Measurements from ENCODE around the gene SUSD4. TPM values are rescaled to one million over a fixed set of nuclear protein-coding genes. Genes with fewer than 3 reads are reported as not detected.

The SUSD4 gene
- total RNA-seq, 1 experiment from 2014 or later, result 7.2 TPM

DNA sequence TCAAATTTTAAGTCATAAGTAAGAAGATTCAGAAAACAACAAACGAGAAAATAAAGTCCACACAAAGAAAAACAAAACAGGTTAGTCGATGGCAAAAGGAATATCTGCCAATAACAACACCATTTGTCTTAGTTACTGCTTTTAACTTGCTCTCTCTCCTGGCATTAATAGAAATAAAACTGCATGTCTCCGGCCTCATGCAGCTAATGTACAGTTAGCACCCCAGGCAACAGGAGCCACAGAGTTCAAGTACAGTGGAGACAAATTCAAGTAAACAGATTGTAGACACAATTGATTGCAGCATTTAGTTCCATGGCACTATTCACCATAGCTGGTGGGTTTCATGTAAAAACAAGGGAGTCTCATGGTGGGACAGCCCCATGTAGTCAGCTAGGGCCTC, 33.5 kb downstream of the SUSD4 start:
- CTCF ChIA-PET, result no interaction called here

DNA sequence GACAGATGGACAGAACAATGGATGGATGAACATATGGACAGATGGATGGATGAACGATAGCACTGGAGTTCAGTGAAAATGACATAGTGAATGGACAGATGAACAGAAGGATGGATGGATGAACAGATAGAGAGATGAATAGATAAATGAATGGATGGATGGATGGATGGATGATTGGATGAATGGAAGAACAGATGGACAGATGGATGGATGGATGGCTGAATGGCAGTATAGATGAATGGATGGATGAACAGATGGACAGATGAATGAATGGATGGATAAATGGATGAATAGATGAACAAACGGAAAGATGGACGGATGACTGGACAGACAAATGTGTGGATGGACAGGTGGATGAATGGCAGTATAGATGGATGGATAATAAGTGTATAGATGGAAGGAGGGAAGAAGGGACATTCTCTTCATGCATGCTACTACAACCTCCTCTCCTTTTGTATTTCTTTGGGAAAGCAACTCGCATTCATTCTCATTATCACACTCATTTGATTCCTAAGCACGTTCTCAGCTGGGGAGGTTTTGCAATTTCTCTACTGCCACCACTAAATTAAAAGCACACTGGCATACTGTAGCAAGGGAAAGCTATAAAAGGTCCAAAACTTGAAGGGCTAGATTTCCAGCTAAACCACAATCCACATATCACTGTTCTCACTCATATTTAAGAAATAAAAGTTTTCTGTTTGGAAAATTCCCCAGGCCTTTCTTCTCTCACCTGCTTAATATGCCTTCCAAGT, 34.1 kb downstream of the SUSD4 start:
- H3K27me3 Mint-ChIP-seq (ENCODE audit: unreplicated experiment), result peaks cover 53% of the 10 kb centered on the region
- DNase-seq, result no peak
- TF ChIP-seq, protein P1, sequence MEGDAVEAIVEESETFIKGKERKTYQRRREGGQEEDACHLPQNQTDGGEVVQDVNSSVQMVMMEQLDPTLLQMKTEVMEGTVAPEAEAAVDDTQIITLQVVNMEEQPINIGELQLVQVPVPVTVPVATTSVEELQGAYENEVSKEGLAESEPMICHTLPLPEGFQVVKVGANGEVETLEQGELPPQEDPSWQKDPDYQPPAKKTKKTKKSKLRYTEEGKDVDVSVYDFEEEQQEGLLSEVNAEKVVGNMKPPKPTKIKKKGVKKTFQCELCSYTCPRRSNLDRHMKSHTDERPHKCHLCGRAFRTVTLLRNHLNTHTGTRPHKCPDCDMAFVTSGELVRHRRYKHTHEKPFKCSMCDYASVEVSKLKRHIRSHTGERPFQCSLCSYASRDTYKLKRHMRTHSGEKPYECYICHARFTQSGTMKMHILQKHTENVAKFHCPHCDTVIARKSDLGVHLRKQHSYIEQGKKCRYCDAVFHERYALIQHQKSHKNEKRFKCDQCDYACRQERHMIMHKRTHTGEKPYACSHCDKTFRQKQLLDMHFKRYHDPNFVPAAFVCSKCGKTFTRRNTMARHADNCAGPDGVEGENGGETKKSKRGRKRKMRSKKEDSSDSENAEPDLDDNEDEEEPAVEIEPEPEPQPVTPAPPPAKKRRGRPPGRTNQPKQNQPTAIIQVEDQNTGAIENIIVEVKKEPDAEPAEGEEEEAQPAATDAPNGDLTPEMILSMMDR (IDR thresholded peaks at IDR 0.05; ENCODE audit: unreplicated experiment), result no peak
- H3K27ac Mint-ChIP-seq (ENCODE audit: unreplicated experiment), result no peak overlapping the region
- no peak overlapping the region for H3K4me3 Mint-ChIP-seq (ENCODE audit: low read depth, unreplicated experiment)
- no peaks in the 10 kb centered on the region for H3K36me3 Mint-ChIP-seq (ENCODE audit: insufficient read depth, unreplicated experiment)
- BruUV-seq (replicated peaks), result no TSS peak
- H3K4me1 Mint-ChIP-seq (ENCODE audit: low read depth, unreplicated experiment), result no peaks in the 10 kb centered on the region
- CTCF ChIA-PET, result no interaction called here
- no peaks in the 10 kb centered on the region for H3K9me3 Mint-ChIP-seq (ENCODE audit: low read depth, unreplicated experiment)
- intact Hi-C loops (cut with micrococcal nuclease; ENCODE audit: unreplicated experiment), result no loop called here

More for the DNA sequence above, 33.5 kb downstream of the SUSD4 start:
- TF ChIP-seq, protein P1 (IDR thresholded peaks at IDR 0.05; ENCODE audit: unreplicated experiment), result no peak
- intact Hi-C loops (cut with micrococcal nuclease; ENCODE audit: unreplicated experiment), result no loop called here
- no peaks in the 10 kb centered on the region for H3K4me1 Mint-ChIP-seq (ENCODE audit: low read depth, unreplicated experiment)
- H3K4me3 Mint-ChIP-seq (ENCODE audit: low read depth, unreplicated experiment), result no peak overlapping the region
- no peak overlapping the region for H3K27ac Mint-ChIP-seq (ENCODE audit: unreplicated experiment)
- peaks cover 53% of the 10 kb centered on the region for H3K27me3 Mint-ChIP-seq (ENCODE audit: unreplicated experiment)
- no TSS peak for BruUV-seq (replicated peaks)
- H3K9me3 Mint-ChIP-seq (ENCODE audit: low read depth, unreplicated experiment), result peaks cover 2% of the 10 kb centered on the region
- no peak for DNase-seq
- H3K36me3 Mint-ChIP-seq (ENCODE audit: insufficient read depth, unreplicated experiment), result no peaks in the 10 kb centered on the region

DNA sequence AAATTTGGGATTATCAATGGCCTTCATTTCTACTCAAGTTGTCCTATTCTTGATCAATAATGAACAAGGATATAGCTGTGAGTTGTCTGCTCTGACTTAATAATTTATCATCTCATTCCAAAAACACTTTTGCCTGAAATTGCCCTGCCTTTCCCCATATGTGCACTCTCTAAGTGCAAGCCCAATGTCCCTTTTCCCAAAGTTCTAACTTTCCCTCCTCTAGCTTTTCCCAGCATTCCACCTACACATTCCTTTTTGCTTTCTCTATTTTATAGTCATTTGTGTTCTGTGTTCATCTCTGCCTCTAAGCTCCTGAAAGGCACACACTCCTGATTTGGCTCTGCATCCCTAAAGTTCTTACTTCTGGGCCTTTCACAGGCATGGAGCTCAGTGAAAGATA, 34.7 kb downstream of the SUSD4 start:
- H3K4me1 Mint-ChIP-seq (ENCODE audit: low read depth, unreplicated experiment), result no peaks in the 10 kb centered on the region
- CTCF ChIA-PET, result no interaction called here
- DNase-seq, result no peak
- no peak overlapping the region for H3K4me3 Mint-ChIP-seq (ENCODE audit: low read depth, unreplicated experiment)
- TF ChIP-seq, protein P1 (IDR thresholded peaks at IDR 0.05; ENCODE audit: unreplicated experiment), result no peak
- no peak overlapping the region for H3K27ac Mint-ChIP-seq (ENCODE audit: unreplicated experiment)
- peaks cover 53% of the 10 kb centered on the region for H3K27me3 Mint-ChIP-seq (ENCODE audit: unreplicated experiment)
- intact Hi-C loops (cut with micrococcal nuclease; ENCODE audit: unreplicated experiment), result no loop called here
- no peaks in the 10 kb centered on the region for H3K36me3 Mint-ChIP-seq (ENCODE audit: insufficient read depth, unreplicated experiment)
- BruUV-seq (replicated peaks), result no TSS peak
- no peaks in the 10 kb centered on the region for H3K9me3 Mint-ChIP-seq (ENCODE audit: low read depth, unreplicated experiment)

DNA sequence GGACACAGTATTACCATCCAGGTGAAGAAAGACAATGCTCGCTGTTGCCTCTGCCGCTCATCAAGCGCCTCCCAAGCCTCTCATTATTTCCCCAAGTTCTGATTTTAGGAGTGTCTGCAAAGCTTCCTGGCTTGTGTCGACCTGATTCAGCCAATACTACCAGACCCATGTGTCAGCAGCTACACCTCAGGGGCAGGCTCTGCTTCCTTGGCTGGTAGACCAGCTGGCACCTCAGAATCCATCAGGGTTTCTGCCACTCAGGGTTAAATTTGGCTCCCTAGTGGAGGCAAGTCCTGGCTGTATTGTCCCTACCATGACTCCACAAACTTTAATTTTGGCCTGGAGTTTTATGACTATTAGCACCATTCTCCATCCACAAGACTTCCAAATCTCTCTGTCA, 35.4 kb downstream of the SUSD4 start:
- Mint-ChIP-seq H3K9me3 (ENCODE audit: low read depth, unreplicated experiment) (no peaks in the 10 kb centered on the region), H3K4me3 (ENCODE audit: low read depth, unreplicated experiment) (no peak overlapping the region), H3K4me1 (ENCODE audit: low read depth, unreplicated experiment) (no peaks in the 10 kb centered on the region), H3K27me3 (ENCODE audit: unreplicated experiment) (peaks cover 53% of the 10 kb centered on the region), H3K27ac (ENCODE audit: unreplicated experiment) (no peak overlapping the region), H3K36me3 (ENCODE audit: insufficient read depth, unreplicated experiment) (no peaks in the 10 kb centered on the region)
- DNase-seq, result no peak
- BruUV-seq (replicated peaks), result no TSS peak
- TF ChIP-seq, protein P1 (IDR thresholded peaks at IDR 0.05; ENCODE audit: unreplicated experiment), result no peak
- intact Hi-C loops (cut with micrococcal nuclease; ENCODE audit: unreplicated experiment), result no loop called here
- CTCF ChIA-PET, result no interaction called here
